Measurements from ENCODE around the gene SLC16A7. TPM values are rescaled to one million over a fixed set of nuclear protein-coding genes. Genes with fewer than 3 reads are reported as not detected.

Gene SLC16A7, protein sequence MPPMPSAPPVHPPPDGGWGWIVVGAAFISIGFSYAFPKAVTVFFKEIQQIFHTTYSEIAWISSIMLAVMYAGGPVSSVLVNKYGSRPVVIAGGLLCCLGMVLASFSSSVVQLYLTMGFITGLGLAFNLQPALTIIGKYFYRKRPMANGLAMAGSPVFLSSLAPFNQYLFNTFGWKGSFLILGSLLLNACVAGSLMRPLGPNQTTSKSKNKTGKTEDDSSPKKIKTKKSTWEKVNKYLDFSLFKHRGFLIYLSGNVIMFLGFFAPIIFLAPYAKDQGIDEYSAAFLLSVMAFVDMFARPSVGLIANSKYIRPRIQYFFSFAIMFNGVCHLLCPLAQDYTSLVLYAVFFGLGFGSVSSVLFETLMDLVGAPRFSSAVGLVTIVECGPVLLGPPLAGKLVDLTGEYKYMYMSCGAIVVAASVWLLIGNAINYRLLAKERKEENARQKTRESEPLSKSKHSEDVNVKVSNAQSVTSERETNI
- 1 to 10 TPM in 2 of 4 donors, under 1 TPM in 2; under 0.01 to 5.4 (median 1.7) TPM for polyA plus RNA-seq
- long read RNA-seq, donor 1, partial matches to known transcripts, result 0 of 2 reads
- long read RNA-seq, donor 1, other reads (novel, unspliced or antisense), result 0 of 2 reads
- long read RNA-seq, donor 2, result 0 reads
- long read RNA-seq, donor 3, partial matches to known transcripts, result 0 of 1 reads
- long read RNA-seq, donor 3, other reads (novel, unspliced or antisense), result 0 of 1 reads
- long read RNA-seq, donor 4, result 0 reads
- long read RNA-seq, donor 5, result 0 reads
- long read RNA-seq, donor 6, result 0 reads
- long read RNA-seq, donor 7, result 0 reads
- long read RNA-seq, donor 8, result 0 reads
- long read RNA-seq, donor 9, result 0 reads
- long read RNA-seq, donor 10, partial matches to known transcripts, result 0 of 1 reads
- long read RNA-seq, donor 10, other reads (novel, unspliced or antisense), result 0 of 1 reads

DNA sequence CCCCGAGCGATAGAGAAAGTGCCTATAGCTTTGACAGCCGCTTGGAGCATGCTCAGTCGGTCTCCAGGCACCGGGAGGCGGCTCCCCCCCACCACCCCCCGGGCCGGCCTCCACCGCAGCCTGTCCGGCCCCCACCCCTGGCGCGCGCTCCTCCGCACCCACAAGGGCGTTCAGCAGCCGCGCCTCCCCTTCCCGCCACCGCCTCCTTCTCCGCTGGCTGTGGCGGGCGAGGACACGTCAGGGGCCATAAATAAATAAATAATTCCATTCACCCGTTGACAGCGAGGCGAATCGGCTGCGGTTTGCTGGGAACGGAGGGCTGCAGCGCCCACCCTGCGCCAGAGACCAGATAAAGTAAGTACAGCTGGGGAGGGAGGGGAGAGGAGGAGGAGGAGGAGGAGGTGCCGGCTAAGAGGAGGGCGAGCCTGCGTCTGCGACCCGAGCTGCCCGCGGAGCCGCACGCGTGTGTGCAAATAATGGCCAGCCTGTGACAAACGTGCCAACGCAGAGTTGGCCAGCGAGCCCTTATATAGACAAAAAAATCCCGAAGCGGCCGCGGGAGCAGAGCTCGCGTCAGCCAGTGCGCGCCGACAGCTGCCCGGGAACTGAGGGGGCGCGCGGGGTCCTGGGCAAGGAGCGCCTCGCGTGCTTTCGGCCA, at the start of gene SLC16A7:
Gene SLC16A7, plus strand, starts transcription at position 147 of the 658 bp plus-strand sequence. CDS start 108,773 bp downstream, outside the sequence.
- peaks cover 0 to 7% (median 0%) of the 10 kb centered on the region in 3 donors for H3K4me1 ChIP-seq (ENCODE audit: control insufficient read depth in 3 of 3, insufficient read depth in 2 of 3, low read depth in 1 of 3, low read length in 2 of 3)
- peak within 1 kb of the TSS; percentile 48 to 65 (median 63) for H3K4me3 ChIP-seq (ENCODE audit: low read depth in 1 of 3, low read length in 3 of 3)
- peak within 1 kb of the TSS; percentile 76 to 97 (median 77) for H3K27ac ChIP-seq (ENCODE audit: low read depth in 1 of 3, low read length in 2 of 3)
- FAIRE-seq, result no peak
- 0 to 1% (median 0%) methylated on average over 55 to 61 of the region's 61 CpGs for WGBS, 3 donors
- DNase-seq, result peak; percentile 67 to 82
- H3K9me3 ChIP-seq (ENCODE audit: control insufficient read depth in 2 of 2, insufficient read depth in 1 of 2, low read depth in 1 of 2, low read length in 1 of 2), result no peaks in the 10 kb centered on the region
- peaks cover 0 to 3% (median 0%) of the 10 kb centered on the region in 3 donors for H3K27me3 ChIP-seq (ENCODE audit: control insufficient read depth in 3 of 3, insufficient read depth in 3 of 3, low read length in 3 of 3)
- no peaks in the 10 kb centered on the region for H3K36me3 ChIP-seq (ENCODE audit: control insufficient read depth in 3 of 3, insufficient read depth in 2 of 3, low read depth in 1 of 3, low read length in 3 of 3)

DNA sequence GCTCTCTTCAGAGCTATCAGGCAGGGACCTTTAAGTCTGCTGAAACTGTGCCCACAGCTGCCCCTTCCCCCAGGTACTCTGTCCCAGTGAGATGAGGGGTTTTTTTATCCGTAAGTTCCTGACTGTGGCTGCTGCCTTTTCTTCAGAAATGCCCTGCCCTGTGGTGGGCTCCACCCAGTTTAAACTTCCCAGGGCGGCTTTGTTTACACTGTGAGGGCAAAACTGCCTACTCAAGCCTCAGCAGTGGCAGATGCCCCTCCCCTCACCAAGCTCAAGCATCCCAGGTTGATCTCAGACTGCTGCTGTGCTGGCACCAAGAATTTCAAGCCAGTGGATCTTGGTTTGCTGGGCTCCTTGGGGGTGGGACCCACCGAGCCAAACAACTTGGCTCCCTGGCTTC, 46.9 kb upstream of the SLC16A7 start:
- Histone ChIP-seq H3K4me1 (ENCODE audit: control insufficient read depth in 3 of 3, insufficient read depth in 2 of 3, low read depth in 1 of 3, low read length in 2 of 3) (no peaks in the 10 kb centered on the region), H3K36me3 (ENCODE audit: control insufficient read depth in 3 of 3, insufficient read depth in 2 of 3, low read depth in 1 of 3, low read length in 3 of 3) (no peaks in the 10 kb centered on the region), H3K27me3 (ENCODE audit: control insufficient read depth in 3 of 3, insufficient read depth in 3 of 3, low read length in 3 of 3) (peaks cover 0 to 2% (median 0%) of the 10 kb centered on the region in 3 donors), H3K4me3 (ENCODE audit: low read depth in 1 of 3, low read length in 3 of 3) (no peak overlapping the region), H3K27ac (ENCODE audit: low read depth in 1 of 3, low read length in 2 of 3) (no peak overlapping the region), H3K9me3 (ENCODE audit: control insufficient read depth in 2 of 2, insufficient read depth in 1 of 2, low read depth in 1 of 2, low read length in 1 of 2) (peaks cover 0 to 11% of the 10 kb centered on the region in 2 donors)
- DNase-seq, result peak in 1 of 2 donors; percentile 17
- 35 to 58% (median 39%) methylated on average over 3 of the region's 3 CpGs for WGBS, 3 donors
- no peak for FAIRE-seq

GRCh38 chr12:59559696-59560095, 36.1 kb upstream of the SLC16A7 start:
- DNase-seq (no peak), FAIRE-seq (no peak)
- H3K9me3 ChIP-seq (ENCODE audit: control insufficient read depth in 2 of 2, insufficient read depth in 1 of 2, low read depth in 1 of 2, low read length in 1 of 2), result no peaks in the 10 kb centered on the region
- H3K27me3 ChIP-seq (ENCODE audit: control insufficient read depth in 3 of 3, insufficient read depth in 3 of 3, low read length in 3 of 3), result no peaks in the 10 kb centered on the region
- no peaks in the 10 kb centered on the region for H3K36me3 ChIP-seq (ENCODE audit: control insufficient read depth in 3 of 3, insufficient read depth in 2 of 3, low read depth in 1 of 3, low read length in 3 of 3)
- no peak overlapping the region for H3K4me3 ChIP-seq (ENCODE audit: low read depth in 1 of 3, low read length in 3 of 3)
- H3K4me1 ChIP-seq (ENCODE audit: control insufficient read depth in 3 of 3, insufficient read depth in 2 of 3, low read depth in 1 of 3, low read length in 2 of 3), result no peaks in the 10 kb centered on the region
- H3K27ac ChIP-seq (ENCODE audit: low read depth in 1 of 3, low read length in 2 of 3), result no peak overlapping the region
- WGBS, 3 donors, result 58 to 77% (median 70%) methylated on average over 2 of the region's 2 CpGs

DNA sequence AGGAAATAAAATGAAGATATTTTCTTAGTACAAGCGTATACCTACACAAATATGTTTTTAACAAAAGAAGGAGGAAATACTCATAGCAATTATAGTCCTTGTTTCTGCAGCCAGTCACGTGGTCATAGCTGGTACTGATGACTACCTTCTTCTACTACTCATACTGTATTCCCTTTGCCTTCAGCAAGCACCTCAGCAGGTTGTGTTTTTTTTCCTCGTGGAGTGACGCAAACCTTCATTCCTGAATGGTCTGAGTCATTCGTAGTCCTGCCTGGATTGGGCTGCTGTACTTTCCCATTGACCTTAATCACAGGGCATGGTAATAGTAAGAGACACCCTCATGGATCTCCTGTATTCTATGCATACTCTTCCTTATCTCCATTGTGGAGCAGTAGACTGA, 25.7 kb upstream of the SLC16A7 start:
- DNase-seq, result no peak
- H3K27ac ChIP-seq (ENCODE audit: low read depth in 1 of 3, low read length in 2 of 3), result no peak overlapping the region
- no peaks in the 10 kb centered on the region for H3K36me3 ChIP-seq (ENCODE audit: control insufficient read depth in 3 of 3, insufficient read depth in 2 of 3, low read depth in 1 of 3, low read length in 3 of 3)
- no peaks in the 10 kb centered on the region for H3K27me3 ChIP-seq (ENCODE audit: control insufficient read depth in 3 of 3, insufficient read depth in 3 of 3, low read length in 3 of 3)
- H3K9me3 ChIP-seq (ENCODE audit: control insufficient read depth in 2 of 2, insufficient read depth in 1 of 2, low read depth in 1 of 2, low read length in 1 of 2), result no peaks in the 10 kb centered on the region
- H3K4me3 ChIP-seq (ENCODE audit: low read depth in 1 of 3, low read length in 3 of 3), result no peak overlapping the region
- FAIRE-seq, result no peak
- H3K4me1 ChIP-seq (ENCODE audit: control insufficient read depth in 3 of 3, insufficient read depth in 2 of 3, low read depth in 1 of 3, low read length in 2 of 3), result no peaks in the 10 kb centered on the region
- 78 to 88% (median 85%) methylated on average over 5 of the region's 5 CpGs for WGBS, 3 donors

- no peak overlapping the region for H3K4me3 ChIP-seq (ENCODE audit: low read depth in 1 of 3, low read length in 3 of 3)
- H3K4me1 ChIP-seq (ENCODE audit: control insufficient read depth in 3 of 3, insufficient read depth in 2 of 3, low read depth in 1 of 3, low read length in 2 of 3), result peaks cover 0 to 2% (median 0%) of the 10 kb centered on the region in 3 donors
- no peak for DNase-seq
- no peaks in the 10 kb centered on the region for H3K9me3 ChIP-seq (ENCODE audit: control insufficient read depth in 2 of 2, insufficient read depth in 1 of 2, low read depth in 1 of 2, low read length in 1 of 2)
- no peak for FAIRE-seq
- no peaks in the 10 kb centered on the region for H3K36me3 ChIP-seq (ENCODE audit: control insufficient read depth in 3 of 3, insufficient read depth in 2 of 3, low read depth in 1 of 3, low read length in 3 of 3)
- H3K27ac ChIP-seq (ENCODE audit: low read depth in 1 of 3, low read length in 2 of 3), result no peak overlapping the region
- H3K27me3 ChIP-seq (ENCODE audit: control insufficient read depth in 3 of 3, insufficient read depth in 3 of 3, low read length in 3 of 3), result no peaks in the 10 kb centered on the region
Measured at GRCh38 chr12:59574406-59574805, 21.4 kb upstream of the SLC16A7 start.

- peaks cover 0 to 2% (median 0%) of the 10 kb centered on the region in 3 donors for H3K4me1 ChIP-seq (ENCODE audit: control insufficient read depth in 3 of 3, insufficient read depth in 2 of 3, low read depth in 1 of 3, low read length in 2 of 3)
- DNase-seq (no peak), FAIRE-seq (no peak)
- H3K9me3 ChIP-seq (ENCODE audit: control insufficient read depth in 2 of 2, insufficient read depth in 1 of 2, low read depth in 1 of 2, low read length in 1 of 2), result no peaks in the 10 kb centered on the region
- 88 to 92% (median 89%) methylated on average over 2 of the region's 2 CpGs for WGBS, 3 donors
- no peaks in the 10 kb centered on the region for H3K36me3 ChIP-seq (ENCODE audit: control insufficient read depth in 3 of 3, insufficient read depth in 2 of 3, low read depth in 1 of 3, low read length in 3 of 3)
- H3K4me3 ChIP-seq (ENCODE audit: low read depth in 1 of 3, low read length in 3 of 3), result no peak overlapping the region
- H3K27me3 ChIP-seq (ENCODE audit: control insufficient read depth in 3 of 3, insufficient read depth in 3 of 3, low read length in 3 of 3), result no peaks in the 10 kb centered on the region
- H3K27ac ChIP-seq (ENCODE audit: low read depth in 1 of 3, low read length in 2 of 3), result no peak overlapping the region
Measured at GRCh38 chr12:59575826-59576225, 20.0 kb upstream of the SLC16A7 start.

GRCh38 chr12:59578254-59578653, 17.6 kb upstream of the SLC16A7 start:
- FAIRE-seq (no peak), DNase-seq (peak in 1 of 2 donors; percentile 18)
- Histone ChIP-seq H3K27me3 (ENCODE audit: control insufficient read depth in 3 of 3, insufficient read depth in 3 of 3, low read length in 3 of 3) (no peaks in the 10 kb centered on the region), H3K4me3 (ENCODE audit: low read depth in 1 of 3, low read length in 3 of 3) (no peak overlapping the region), H3K36me3 (ENCODE audit: control insufficient read depth in 3 of 3, insufficient read depth in 2 of 3, low read depth in 1 of 3, low read length in 3 of 3) (no peaks in the 10 kb centered on the region), H3K4me1 (ENCODE audit: control insufficient read depth in 3 of 3, insufficient read depth in 2 of 3, low read depth in 1 of 3, low read length in 2 of 3) (peaks cover 0 to 2% (median 0%) of the 10 kb centered on the region in 3 donors), H3K27ac (ENCODE audit: low read depth in 1 of 3, low read length in 2 of 3) (no peak overlapping the region), H3K9me3 (ENCODE audit: control insufficient read depth in 2 of 2, insufficient read depth in 1 of 2, low read depth in 1 of 2, low read length in 1 of 2) (no peaks in the 10 kb centered on the region)
- 26 to 58% (median 44%) methylated on average over 1 of the region's 1 CpG for WGBS, 3 donors

DNA sequence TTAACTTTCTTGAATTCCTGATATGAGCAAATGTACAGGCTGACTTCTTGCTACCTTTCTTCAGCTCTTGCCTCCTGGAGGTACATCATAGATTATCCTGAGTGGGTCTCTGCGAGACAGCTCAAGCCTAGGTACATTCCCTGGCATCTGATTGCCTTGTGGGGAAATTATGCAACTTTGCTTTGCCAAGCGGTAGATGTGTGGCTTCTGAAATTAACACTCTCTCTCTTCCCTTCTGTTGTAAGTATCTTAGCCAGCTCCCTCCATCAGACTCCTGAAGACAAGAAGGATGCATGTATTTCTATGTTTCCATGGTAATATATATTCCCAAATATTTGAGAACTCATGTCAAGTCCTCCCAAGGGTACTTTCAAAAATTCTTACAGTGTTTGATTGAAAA, 16.2 kb upstream of the SLC16A7 start:
- WGBS, 3 donors, result 81 to 88% (median 83%) methylated on average over 2 of the region's 2 CpGs

More for the DNA sequence above, 16.2 kb upstream of the SLC16A7 start:
- Histone ChIP-seq H3K27ac (ENCODE audit: low read depth in 1 of 3, low read length in 2 of 3) (no peak overlapping the region), H3K36me3 (ENCODE audit: control insufficient read depth in 3 of 3, insufficient read depth in 2 of 3, low read depth in 1 of 3, low read length in 3 of 3) (no peaks in the 10 kb centered on the region), H3K9me3 (ENCODE audit: control insufficient read depth in 2 of 2, insufficient read depth in 1 of 2, low read depth in 1 of 2, low read length in 1 of 2) (no peaks in the 10 kb centered on the region), H3K4me1 (ENCODE audit: control insufficient read depth in 3 of 3, insufficient read depth in 2 of 3, low read depth in 1 of 3, low read length in 2 of 3) (peaks cover 0 to 2% (median 0%) of the 10 kb centered on the region in 3 donors), H3K4me3 (ENCODE audit: low read depth in 1 of 3, low read length in 3 of 3) (no peak overlapping the region), H3K27me3 (ENCODE audit: control insufficient read depth in 3 of 3, insufficient read depth in 3 of 3, low read length in 3 of 3) (no peaks in the 10 kb centered on the region)
- FAIRE-seq (no peak), DNase-seq (no peak)
